Heart left ventricle (tissue), 16 donors: ENCODE data around the gene ANKDD1A. TPM values are rescaled to one million over a fixed set of nuclear protein-coding genes. Genes with fewer than 3 reads are reported as not detected.

Experiments used
- ATAC-seq, 4 donors: fragments of 200-7000 bp; cut with Tn5 transposase; one replicate each; pipeline ENCODE4 v1.9.1; 2020 to 2022; ENCODE audit warnings: moderate library complexity in 4 of 4, mild to moderate bottlenecking in 3 of 4, moderate number of reproducible peaks in 1 of 4
- DNase-seq, 5 donors: peaks; one replicate each; pipeline ENCODE4 v3.0.0-alpha.2; 2020
- H3K27ac ChIP-seq, 12 donors: fragments of 200-600 bp; sonication (generic) in 4 of 12; one replicate each; pipeline versions ENCODE4 v1.5.0 to v1.8.0; 2016 to 2022; ENCODE audit warnings: mild to moderate bottlenecking in 2 of 12
- H3K27me3 ChIP-seq, 9 donors: fragments of 200-600 bp; sonication (generic) in 2 of 9; one replicate each; pipeline versions ENCODE4 v1.5.1 to v1.8.0; 2016 to 2022; ENCODE audit warnings: mild to moderate bottlenecking in 3 of 9
- H3K36me3 ChIP-seq, 9 donors: fragments of 200-600 bp; sonication (generic) in 2 of 9; one replicate each; pipeline versions ENCODE4 v1.5.0 to v1.8.0; 2018 to 2022; ENCODE audit warnings: mild to moderate bottlenecking in 2 of 9
- H3K4me1 ChIP-seq, 12 donors: fragments of 200-600 bp; sonication (generic) in 4 of 12; one replicate each; pipeline versions ENCODE4 v1.5.0 to v1.8.0; 2016 to 2022; ENCODE audit warnings: mild to moderate bottlenecking in 3 of 12
- H3K4me3 ChIP-seq, 12 donors: fragments of 200-600 bp; sonication (generic) in 4 of 12; one replicate each; pipeline versions ENCODE4 v1.5.0 to v1.8.0; 2017 to 2022; ENCODE audit warnings: mild to moderate bottlenecking in 9 of 12, moderate library complexity in 4 of 12
- H3K9me3 ChIP-seq, 12 donors: fragments of 200-600 bp; sonication (generic) in 4 of 12; one replicate each; pipeline versions ENCODE4 v1.5.0 to v1.8.0; 2016 to 2022; ENCODE audit warnings: mild to moderate bottlenecking in 1 of 12
- CTCF ChIP-seq, 12 donors: fragments of 200-600 bp; sonication (generic) in 4 of 12; IDR thresholded peaks; one replicate each; pipeline versions ENCODE4 v1.5.0 to v1.8.0; 2018 to 2022; ENCODE audit warnings: antibody characterized with exemption in 12 of 12, mild to moderate bottlenecking in 5 of 12
- POLR2A ChIP-seq, 2 donors: fragments of 450-650 bp; IDR thresholded peaks; one replicate each; pipeline ENCODE4 v1.6.1; 2017; ENCODE audit warnings: antibody characterized with exemption in 2 of 2, mild to moderate bottlenecking in 2 of 2, moderate library complexity in 2 of 2
- WGBS, 4 donors: extraction: QIAGEN DNeasy Blood & Tissue Kit in 2 of 4; methylation state at CpG; one replicate each; pipeline versions ENCODE4 v1.1.5 to v1.1.7; 2013 to 2018; 5-methylcytosine and 5-hydroxymethylcytosine counted together
- intact Hi-C, 10 donors: fragments of 100-400 bp; cut with DNase I; formaldehyde crosslinking; loops; one replicate each; pipeline versions ENCODE4 v1.11.1 to v1.14.2; 2022
- polyA plus RNA-seq, 2 donors: library from polyadenylated mRNA; stranded (reverse); fragments of 200-250 nt; gene quantifications; one replicate each; pipeline ENCODE4 v1.2.3, GENCODE V29; 2013
- total RNA-seq, 9 donors: library from RNA; depleted of rRNA in 2 of 9; stranded (reverse); fragments of >200 nt in 2 of 9; fragmentation: NEBNext Ultra II Directional in 3 of 9; extraction: Animal tissue kit (Norgen Biotek cat#: 25700) in 3 of 9; gene quantifications; one replicate each; pipeline versions ENCODE4 v1.1.0 to v1.2.4, GENCODE V29; 2016 to 2023
- donor health status: ischemic (EF 13 %, LVEDD 7.1; RV severe dilation, severe dysfunction).
- donor health status: healthy with polysubstance abuse.
- donor health status: DM: no; HTN: yes; CAD: no.
- donor health status: DM: no; HTN: no; CAD: no.
- donor health status: ischemic (EF 25% LVEDD 6.9; RV normal size, moderate dysfunction).
- donor health status: ischemic (EF 25% LVEDD 5.7; RV mildly dilated, moderate dysfunction).
- donor health status: healthy.
- donor health status: DM: yes; HTN: yes; CAD: no.
- donor health status: ischemic (EF 35%, LVEDD 5.7; RV mildly dilated, moderate dysfunction).
- donor health status: nonischemic (EF 11% LVEDD 7.7; RV severe dilation, severe dysfunction).
- donor health status: DM: yes; HTN: yes; CAD: no.
- donor health status: PGD.
- donor health status: ischemic (EF 29% LVEDD 5.4; RV normal size, mild dysfunction).
- donor health status: nonischemic (EF 23%, LVEDD 6.1; RV moderate dilation, normal function).

The ANKDD1A gene
- total and polyA plus RNA-seq, 11 donors = 0.42 to 3.4 (median 1.1) TPM

- H3K4me3 ChIP-seq = no peak overlapping the region
- ATAC-seq (no peak), DNase-seq (no peak)
- intact Hi-C loops = loop anchor here in 9 of 10 donors (2.0 to 10.0 kb wide), 7 partner anchors 79 to 219 kb away; partner anchors contain the start of gene PIF1 (in 1 of the 9)
- no peaks in the 10 kb centered on the region for H3K36me3 ChIP-seq
- no peak for TF ChIP-seq CTCF (IDR thresholded peaks at IDR 0.05)
- no peak for TF ChIP-seq POLR2A (IDR thresholded peaks at IDR 0.05)
- H3K4me1 ChIP-seq = peaks cover 0 to 44% (median 6%) of the 10 kb centered on the region in 12 donors
- H3K27ac ChIP-seq = no peak overlapping the region
- 93 to 97% (median 95%) methylated on average over 3 of the region's 3 CpGs for WGBS, 4 donors
- H3K9me3 ChIP-seq = peaks cover 0 to 6% (median 4%) of the 10 kb centered on the region in 12 donors
- H3K27me3 ChIP-seq = peaks cover 0 to 5% (median 0%) of the 10 kb centered on the region in 9 donors
These were observed 5.3 kb upstream of the ANKDD1A start for GRCh38 chr15:64906402-64906801.

- H3K4me1 ChIP-seq = peaks cover 0 to 36% (median 7%) of the 10 kb centered on the region in 12 donors
- TF ChIP-seq POLR2A (IDR thresholded peaks at IDR 0.05) = no peak
- TF ChIP-seq CTCF (IDR thresholded peaks at IDR 0.05) = no peak
- ATAC-seq (no peak), DNase-seq (no peak)
- 67 to 81% (median 75%) methylated on average over 1 of the region's 1 CpG for WGBS, 4 donors
- no peaks in the 10 kb centered on the region for H3K9me3 ChIP-seq
- intact Hi-C loops = loop anchor here in 9 of 10 donors (2.0 to 10.0 kb wide), 7 partner anchors 81 to 221 kb away; partner anchors contain the start of gene PIF1 (in 1 of the 9)
- H3K36me3 ChIP-seq = no peaks in the 10 kb centered on the region
- no peak overlapping the region for H3K27ac ChIP-seq
- H3K27me3 ChIP-seq = peaks cover 0 to 5% (median 0%) of the 10 kb centered on the region in 9 donors
- H3K4me3 ChIP-seq = no peak overlapping the region
These were observed 3.7 kb upstream of the ANKDD1A start for GRCh38 chr15:64907991-64908390.

GRCh38 chr15:64909546-64909945 lies 2.2 kb upstream of the ANKDD1A start:
- no peaks in the 10 kb centered on the region for H3K36me3 ChIP-seq
- TF ChIP-seq CTCF (IDR thresholded peaks at IDR 0.05) = no peak
- TF ChIP-seq POLR2A (IDR thresholded peaks at IDR 0.05) = no peak
- ATAC-seq (no peak), DNase-seq (no peak)
- H3K27ac ChIP-seq = no peak overlapping the region
- no peaks in the 10 kb centered on the region for H3K9me3 ChIP-seq
- 89 to 93% (median 90%) methylated on average over 3 of the region's 3 CpGs for WGBS, 4 donors
- intact Hi-C loops = loop anchor here in 8 of 10 donors (5.0 to 10.0 kb wide), 6 partner anchors 82 to 222 kb away; partner anchors contain the start of gene PIF1 (in 1 of the 8)
- no peak overlapping the region for H3K4me3 ChIP-seq
- H3K4me1 ChIP-seq = peaks cover 0 to 24% (median 7%) of the 10 kb centered on the region in 12 donors
- peaks cover 0 to 5% (median 0%) of the 10 kb centered on the region in 9 donors for H3K27me3 ChIP-seq

- DNase-seq (no peak), ATAC-seq (peak in 1 of 4 donors; percentile 13)
- Histone ChIP-seq H3K27me3 (peaks cover 0 to 5% (median 0%) of the 10 kb centered on the region in 9 donors), H3K4me3 (peak overlapping the region in 8 of 12 donors; percentile 57 to 74 (median 64)), H3K36me3 (no peaks in the 10 kb centered on the region), H3K9me3 (no peaks in the 10 kb centered on the region), H3K27ac (no peak overlapping the region), H3K4me1 (peaks cover 0 to 16% (median 7%) of the 10 kb centered on the region in 12 donors)
- 86 to 95% (median 89%) methylated on average over 10 to 15 of the region's 15 CpGs for WGBS, 4 donors
- intact Hi-C loops = no loop called here
- TF ChIP-seq CTCF (IDR thresholded peaks at IDR 0.05) (no peak), POLR2A (IDR thresholded peaks at IDR 0.05) (no peak)
These were observed 950 bp downstream of the ANKDD1A start for GRCh38 chr15:64912379-64913325.
